GM18502 (cell line): ENCODE data around the gene ARHGAP33.
"Not testable (repeated sequence)": the region's sequence is repeated elsewhere in the genome, so short reads cannot be mapped to it uniquely, and the experiment has no call there.

Experiments used
- ATAC-seq: cut with Tn5 transposase; IDR thresholded peaks from one replicate; pipeline ENCODE4 v1.9.1; 2021; ENCODE audit warnings: mild to moderate bottlenecking; ENCODE audit not compliant: unreplicated experiment, poor library complexity

Gene ARHGAP33

DNA sequence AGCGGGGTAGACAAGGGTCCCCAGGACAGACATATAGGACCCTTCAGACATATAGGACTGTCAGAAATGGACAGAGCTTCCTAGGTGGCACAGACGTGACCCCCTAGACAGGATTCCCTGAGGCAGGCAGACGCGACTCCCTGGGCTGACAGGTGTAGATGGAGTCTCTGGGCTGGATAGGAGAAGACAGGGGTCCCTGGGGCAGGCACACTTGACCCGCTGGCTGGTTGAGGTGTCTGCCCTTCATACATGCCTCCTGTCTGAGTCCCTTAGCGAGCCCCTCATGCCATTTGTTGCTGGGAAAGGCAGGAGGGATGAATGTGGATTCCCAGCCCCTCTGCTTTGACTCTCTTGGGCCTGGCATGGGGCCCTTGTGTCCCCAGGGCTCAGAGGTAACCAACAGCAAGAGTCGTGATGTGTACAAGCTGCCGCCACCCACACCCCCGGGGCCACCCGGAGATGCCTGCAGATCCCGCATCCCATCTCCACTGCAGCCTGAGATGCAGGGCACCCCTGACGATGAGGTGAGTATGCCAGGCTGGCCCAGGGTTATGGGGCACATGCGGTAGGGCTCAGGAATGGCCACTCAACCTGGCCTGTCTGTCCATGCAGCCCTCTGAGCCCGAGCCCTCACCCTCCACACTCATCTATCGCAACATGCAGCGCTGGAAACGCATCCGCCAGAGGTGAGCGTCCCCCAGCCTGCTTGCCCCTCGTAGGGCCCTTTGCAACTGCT lies 21.6 kb upstream of the ARHGAP33 start:
- no peak for ATAC-seq

DNA sequence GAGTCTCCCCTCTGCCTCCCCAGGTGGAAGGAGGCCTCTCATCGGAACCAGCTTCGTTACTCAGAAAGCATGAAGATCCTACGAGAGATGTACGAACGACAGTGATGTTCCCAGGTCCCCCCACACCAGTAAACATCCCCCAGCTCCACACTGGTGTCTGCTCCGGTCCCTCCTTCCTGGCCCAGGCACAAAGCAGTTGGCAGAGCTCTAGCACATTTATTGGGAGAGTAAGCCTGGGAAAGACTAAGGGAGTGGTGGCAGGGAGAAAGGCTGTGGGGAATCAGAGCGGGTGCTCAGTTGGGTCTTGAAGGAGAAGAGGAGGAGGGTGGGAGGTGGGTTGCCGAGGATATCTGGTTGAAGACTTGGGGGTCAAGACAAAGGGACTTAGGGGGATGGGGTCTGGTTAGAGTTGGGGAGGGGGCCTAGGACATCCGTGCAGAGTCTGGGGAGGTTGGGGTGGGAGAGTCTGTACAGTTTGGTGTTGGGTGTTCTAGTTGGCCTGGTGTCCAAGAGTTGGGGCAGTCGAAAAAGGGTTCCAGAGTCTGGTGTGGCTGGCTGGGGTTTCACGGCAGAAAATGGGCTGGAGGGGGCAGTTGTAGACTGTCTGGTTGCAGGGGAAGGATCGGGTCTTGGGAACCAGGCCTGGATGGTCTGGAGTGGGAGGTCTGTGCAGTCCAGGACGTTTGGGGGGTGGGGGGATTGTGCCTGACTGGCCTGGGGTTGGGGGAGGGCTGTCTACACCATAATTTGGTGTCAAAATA lies 20.8 kb upstream of the ARHGAP33 start:
- no peak for ATAC-seq

DNA sequence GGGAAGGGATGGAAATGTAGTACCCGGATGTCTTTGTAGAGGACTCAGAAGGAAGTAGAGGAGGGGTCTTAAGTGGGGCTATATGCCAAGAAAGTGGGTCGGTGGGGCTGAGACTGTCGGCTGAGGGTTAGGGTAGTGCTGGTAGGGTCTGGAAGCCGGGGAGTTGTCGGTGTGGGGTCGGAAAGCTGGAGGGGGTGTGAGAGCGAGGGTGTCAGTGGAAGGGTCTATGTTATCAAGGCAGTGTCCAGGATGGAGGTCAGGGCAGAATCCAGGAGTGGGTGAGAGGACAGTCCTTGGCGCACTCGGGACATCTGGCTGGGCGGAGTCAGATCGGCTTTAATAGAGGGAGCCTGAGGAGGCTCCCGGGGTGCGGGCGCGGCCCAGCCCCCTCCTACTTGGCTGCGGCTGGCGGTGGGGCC lies 20.2 kb upstream of the ARHGAP33 start:
- ATAC-seq, result no peak

- no peak for ATAC-seq
These were observed 19.6 kb upstream of the ARHGAP33 start for GRCh38 chr19:35755550-35756376.

GRCh38 chr19:35756377-35757230 lies 18.8 kb upstream of the ARHGAP33 start, which contains the start of gene HSPB6:
Gene HSPB6, minus strand, starts transcription at chr19:35757029. Its CDS starts 21 bp downstream, at chr19:35757008.
- ATAC-seq, result no peak

DNA sequence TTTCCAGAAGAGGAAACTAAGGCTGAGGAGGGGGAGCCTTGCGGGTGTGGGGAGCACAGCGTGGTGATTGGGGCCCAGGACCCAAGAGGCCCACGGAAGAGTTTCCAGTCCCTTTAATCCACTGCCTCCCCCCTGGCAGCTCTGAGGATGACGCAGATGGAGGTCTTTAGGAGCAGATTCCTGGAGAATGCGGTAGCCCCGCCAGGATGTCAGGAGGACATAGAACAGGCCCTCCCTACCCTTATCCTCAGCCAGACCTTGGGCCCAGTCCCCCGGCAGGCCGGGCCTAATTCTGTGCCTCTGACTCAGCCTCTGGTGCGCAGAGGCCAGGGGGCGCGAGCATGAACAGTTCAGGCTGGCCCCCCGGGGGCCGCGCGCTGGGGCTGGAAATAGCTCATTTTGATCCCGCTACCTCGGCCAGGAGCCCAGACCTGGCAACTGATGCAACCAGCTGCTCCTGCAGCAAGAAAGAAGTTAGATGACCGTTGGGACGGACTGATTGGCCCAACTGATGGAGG lies 18.1 kb upstream of the ARHGAP33 start:
- ATAC-seq, result no peak

- ATAC-seq, result peak; percentile 90
These were observed 17.4 kb upstream of the ARHGAP33 start, which contains the start of gene PROSER3 for GRCh38 chr19:35757749-35758608. Gene PROSER3, plus strand, starts transcription at chr19:35758176. Its CDS starts 40 bp downstream, at chr19:35758216.

DNA sequence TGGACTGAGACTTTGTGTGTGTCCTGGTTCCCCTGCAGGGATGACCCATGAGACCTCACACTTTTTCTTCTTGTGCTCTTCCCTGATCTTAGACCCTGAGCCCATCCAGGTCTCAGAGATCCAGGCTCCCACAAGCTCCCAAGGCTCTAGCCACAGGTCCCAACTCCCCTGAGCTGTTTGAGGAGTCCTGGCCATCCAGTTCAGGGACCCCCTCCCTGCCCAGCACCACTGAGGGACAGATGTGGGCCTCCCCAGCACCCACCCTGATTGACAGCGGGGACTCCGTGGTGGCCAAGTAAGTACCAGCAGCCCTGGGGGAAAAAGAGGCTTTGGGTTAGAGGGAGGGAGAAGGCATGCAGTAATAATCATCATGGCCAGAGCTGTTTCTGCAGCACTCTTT lies 15.7 kb upstream of the ARHGAP33 start:
- no peak for ATAC-seq

DNA sequence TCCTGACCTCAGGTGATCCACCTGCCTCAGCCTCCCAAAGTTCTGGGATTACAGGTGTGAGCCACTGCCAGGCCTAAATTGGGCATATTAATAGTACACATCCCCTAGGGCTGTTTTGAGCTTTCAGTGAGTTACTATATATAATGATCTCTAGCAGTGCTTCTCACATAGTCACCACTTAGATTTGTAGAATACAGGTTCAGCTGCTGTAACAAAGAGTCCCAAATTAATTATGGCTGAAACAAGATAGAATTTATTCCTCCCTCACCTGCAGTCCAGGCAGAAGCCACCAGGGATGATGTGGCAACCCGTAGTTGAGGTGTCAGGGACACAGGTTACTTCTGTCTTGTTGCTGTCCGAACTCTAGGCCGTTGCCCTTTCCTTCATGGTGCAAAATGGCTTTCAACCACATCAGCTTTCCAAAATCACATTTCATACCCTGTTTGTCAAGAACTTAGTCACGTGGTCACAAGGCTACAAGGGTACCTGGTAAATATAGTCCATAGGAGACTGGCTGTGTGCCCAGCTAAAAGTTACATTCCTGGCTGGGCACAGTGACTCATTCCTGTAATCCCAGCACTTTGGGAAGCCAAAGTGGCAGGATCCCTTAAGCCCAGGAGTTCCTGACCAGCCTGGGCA lies 14.5 kb upstream of the ARHGAP33 start:
- no peak for ATAC-seq

- no peak for ATAC-seq
These were observed 10.7 kb upstream of the ARHGAP33 start for GRCh38 chr19:35764432-35765315.

- no peak for ATAC-seq
These were observed 8.7 kb upstream of the ARHGAP33 start for GRCh38 chr19:35766571-35767104.

GRCh38 chr19:35767288-35768081 lies 7.9 kb upstream of the ARHGAP33 start:
- no peak for ATAC-seq

DNA sequence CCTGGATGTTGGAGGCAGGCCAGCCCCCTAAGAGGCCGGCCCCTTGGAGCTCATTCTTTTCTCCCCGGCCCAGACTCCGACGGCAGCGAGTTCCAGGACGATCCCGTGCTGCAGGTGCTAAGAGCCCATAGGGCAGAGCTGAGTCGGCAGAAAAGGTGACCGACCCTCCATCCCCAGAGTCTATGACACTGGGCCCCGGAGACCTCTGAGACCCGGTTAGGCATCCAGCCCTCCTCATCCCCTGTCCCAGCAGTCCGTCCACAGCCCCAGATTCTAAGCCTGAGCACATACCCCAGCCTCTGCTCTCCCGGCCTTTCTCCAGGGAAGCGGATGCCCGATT lies 7.3 kb upstream of the ARHGAP33 start:
- no peak for ATAC-seq

GRCh38 chr19:35772362-35772761 lies 3.0 kb upstream of the ARHGAP33 start:
- not testable (repeated sequence) for ATAC-seq

DNA sequence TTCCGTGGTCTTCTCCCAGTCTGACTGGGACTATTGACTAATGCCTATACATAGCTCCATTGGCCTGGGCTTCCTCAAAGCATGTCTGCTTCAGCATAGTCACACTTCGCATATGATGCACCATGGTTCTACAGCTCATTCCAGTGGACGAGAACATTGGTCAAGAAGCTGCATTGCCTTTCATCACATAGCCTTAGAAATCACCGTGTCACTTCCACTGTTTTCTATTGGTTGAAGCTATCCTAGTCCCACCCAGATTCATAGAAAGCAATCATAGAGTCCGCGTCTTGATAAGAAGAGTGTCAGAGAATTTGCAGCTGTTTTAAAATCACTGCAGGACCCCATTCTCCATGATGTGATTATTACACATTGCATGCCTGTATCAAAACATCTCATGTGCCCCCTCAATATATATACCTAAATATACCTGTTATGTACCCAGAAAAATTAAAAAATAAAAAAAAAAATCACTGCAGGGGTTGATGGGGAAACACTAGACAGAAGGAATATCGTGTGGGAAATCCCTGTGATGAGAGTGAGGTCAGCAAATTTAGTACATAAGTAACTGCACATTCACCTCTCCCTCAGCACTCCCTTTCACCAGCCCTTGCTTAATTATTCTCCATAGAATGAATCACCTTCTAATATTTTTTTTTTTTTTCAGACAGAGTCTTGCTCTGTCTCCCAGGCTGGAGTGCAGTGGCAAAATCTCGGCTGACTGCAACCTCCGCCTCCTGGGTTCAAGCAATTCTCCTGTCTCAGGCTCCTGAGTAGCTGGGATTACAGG lies 2.2 kb upstream of the ARHGAP33 start:
- no peak for ATAC-seq
